Lower lobe of right lung (tissue), 2 donors: ENCODE data around the gene NT5C2. TPM values are rescaled to one million over a fixed set of nuclear protein-coding genes. Genes with fewer than 3 reads are reported as not detected.

Experiments used
- ATAC-seq, 2 donors: fragments of 200-7000 bp; cut with Tn5 transposase; one replicate each; pipeline ENCODE4 v1.9.1; 2020 to 2022; ENCODE audit warnings: mild to moderate bottlenecking in 2 of 2, moderate library complexity in 2 of 2
- DNase-seq: peaks from one replicate; pipeline ENCODE4 v3.0.0-alpha.2; 2020
- H3K27ac ChIP-seq: fragments of 200-600 bp; one replicate; pipeline ENCODE4 v1.8.0; 2022
- H3K27me3 ChIP-seq: fragments of 200-600 bp; one replicate; pipeline ENCODE4 v1.8.0; 2022; ENCODE audit warnings: low read depth
- H3K36me3 ChIP-seq: fragments of 200-600 bp; one replicate; pipeline ENCODE4 v1.8.0; 2022; ENCODE audit warnings: mild to moderate bottlenecking
- H3K4me1 ChIP-seq: fragments of 200-600 bp; one replicate; pipeline ENCODE4 v1.8.0; 2022
- H3K4me3 ChIP-seq: fragments of 200-600 bp; one replicate; pipeline ENCODE4 v1.8.0; 2022; ENCODE audit warnings: mild to moderate bottlenecking
- H3K9me3 ChIP-seq: fragments of 200-600 bp; one replicate; pipeline ENCODE4 v1.8.0; 2022
- intact Hi-C: fragments of 100-400 bp; cut with DNase I; formaldehyde crosslinking; loops from one replicate; pipeline ENCODE4 v1.11.0; 2022
- total RNA-seq: library from RNA; stranded (reverse); fragmentation: NEBNext Ultra II Directional; extraction: Animal tissue kit (Norgen Biotek cat#: 25700); gene quantifications from one replicate; pipeline ENCODE4 v1.2.1, GENCODE V29; 2021
- TF ChIP-seq, protein P1 (sequence below): fragments of 200-600 bp; IDR thresholded peaks from one replicate; pipeline ENCODE4 v1.8.0; 2022; ENCODE audit warnings: antibody characterized with exemption, mild to moderate bottlenecking
- donor health status: DM: no; HTN: yes; CAD: no; lungs with severe emphysema.

Gene NT5C2
- total RNA-seq, 1 donor from 2014 or later = 105 TPM

DNA sequence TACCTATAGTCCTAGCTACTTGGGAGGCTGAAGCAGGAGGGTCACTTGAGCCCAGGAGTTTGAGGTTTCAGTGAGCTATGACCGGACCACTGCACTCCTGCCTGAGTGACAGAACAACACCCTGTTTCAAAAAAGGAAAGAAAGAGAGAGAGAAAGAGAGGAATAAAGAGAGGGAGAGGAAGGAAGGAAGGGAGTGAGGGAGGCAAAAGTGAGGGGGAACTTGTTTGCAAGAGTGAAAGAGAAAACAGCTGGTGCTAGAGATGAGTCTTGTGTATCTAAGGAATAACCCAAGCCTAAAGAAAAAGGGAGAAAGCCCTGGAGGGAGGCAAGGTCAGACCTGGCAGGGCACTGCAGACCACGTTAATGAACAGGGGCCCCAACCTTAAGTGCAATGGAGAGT, 4.8 kb upstream of the NT5C2 start:
- no peak for DNase-seq
- TF ChIP-seq, protein P1, sequence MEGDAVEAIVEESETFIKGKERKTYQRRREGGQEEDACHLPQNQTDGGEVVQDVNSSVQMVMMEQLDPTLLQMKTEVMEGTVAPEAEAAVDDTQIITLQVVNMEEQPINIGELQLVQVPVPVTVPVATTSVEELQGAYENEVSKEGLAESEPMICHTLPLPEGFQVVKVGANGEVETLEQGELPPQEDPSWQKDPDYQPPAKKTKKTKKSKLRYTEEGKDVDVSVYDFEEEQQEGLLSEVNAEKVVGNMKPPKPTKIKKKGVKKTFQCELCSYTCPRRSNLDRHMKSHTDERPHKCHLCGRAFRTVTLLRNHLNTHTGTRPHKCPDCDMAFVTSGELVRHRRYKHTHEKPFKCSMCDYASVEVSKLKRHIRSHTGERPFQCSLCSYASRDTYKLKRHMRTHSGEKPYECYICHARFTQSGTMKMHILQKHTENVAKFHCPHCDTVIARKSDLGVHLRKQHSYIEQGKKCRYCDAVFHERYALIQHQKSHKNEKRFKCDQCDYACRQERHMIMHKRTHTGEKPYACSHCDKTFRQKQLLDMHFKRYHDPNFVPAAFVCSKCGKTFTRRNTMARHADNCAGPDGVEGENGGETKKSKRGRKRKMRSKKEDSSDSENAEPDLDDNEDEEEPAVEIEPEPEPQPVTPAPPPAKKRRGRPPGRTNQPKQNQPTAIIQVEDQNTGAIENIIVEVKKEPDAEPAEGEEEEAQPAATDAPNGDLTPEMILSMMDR = no peak
- intact Hi-C loops = no loop called here
- ATAC-seq = no peak
- Histone ChIP-seq H3K27me3 (no peaks in the 10 kb centered on the region), H3K4me1 (peaks cover 33% of the 10 kb centered on the region), H3K36me3 (no peaks in the 10 kb centered on the region), H3K4me3 (no peak overlapping the region), H3K9me3 (no peaks in the 10 kb centered on the region), H3K27ac (peak overlapping the region; percentile 14)

DNA sequence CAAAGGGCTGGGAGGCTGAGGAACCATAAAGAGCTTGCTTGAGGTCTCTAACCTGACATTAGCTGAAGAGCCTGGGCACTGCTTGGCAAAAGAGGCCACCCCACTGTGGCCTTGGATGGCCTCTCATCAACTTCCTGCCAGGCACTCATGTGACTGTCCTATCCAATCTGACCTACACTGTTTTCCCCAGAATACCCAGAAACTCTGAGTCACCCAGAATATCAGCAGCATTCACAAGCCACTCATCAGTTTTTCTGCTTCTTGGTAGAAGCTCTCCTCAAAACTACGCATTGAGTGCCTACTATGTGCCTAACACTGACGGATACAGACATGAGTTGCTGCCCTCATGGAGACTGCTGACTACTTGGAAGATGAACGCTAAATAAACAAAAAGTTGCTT, 4.1 kb upstream of the NT5C2 start:
- H3K27ac ChIP-seq = peak overlapping the region; percentile 14
- DNase-seq (peak; percentile 59), ATAC-seq (peak; percentile 43 to 53)
- peaks cover 30% of the 10 kb centered on the region for H3K4me1 ChIP-seq
- TF ChIP-seq, protein P1 = no peak
- H3K36me3 ChIP-seq = no peaks in the 10 kb centered on the region
- H3K9me3 ChIP-seq = no peaks in the 10 kb centered on the region
- no peaks in the 10 kb centered on the region for H3K27me3 ChIP-seq
- intact Hi-C loops = no loop called here
- H3K4me3 ChIP-seq = no peak overlapping the region

DNA sequence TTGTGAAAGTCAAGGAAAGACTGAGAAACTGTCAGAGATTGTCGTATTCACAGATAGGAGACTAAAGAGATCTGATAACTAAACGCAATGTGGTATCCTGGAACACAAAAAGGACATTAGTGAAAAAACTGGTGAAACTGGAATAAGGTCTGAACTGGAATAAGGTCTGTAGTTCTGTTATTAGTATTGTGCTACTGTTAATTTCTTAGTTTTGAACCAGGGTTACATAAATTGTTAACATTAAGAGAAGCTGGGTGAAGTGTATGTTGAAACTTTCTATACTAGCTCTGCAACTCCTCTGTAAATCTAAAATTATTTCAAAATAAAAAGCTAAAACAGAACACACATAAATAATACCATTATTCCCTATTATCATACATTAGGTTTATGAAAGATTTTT, 3.4 kb upstream of the NT5C2 start:
- Histone ChIP-seq H3K27me3 (no peaks in the 10 kb centered on the region), H3K27ac (no peak overlapping the region), H3K4me3 (no peak overlapping the region), H3K9me3 (no peaks in the 10 kb centered on the region), H3K4me1 (peaks cover 33% of the 10 kb centered on the region), H3K36me3 (no peaks in the 10 kb centered on the region)
- ATAC-seq (no peak), DNase-seq (no peak)
- TF ChIP-seq, protein P1 = no peak
- intact Hi-C loops = no loop called here

DNA sequence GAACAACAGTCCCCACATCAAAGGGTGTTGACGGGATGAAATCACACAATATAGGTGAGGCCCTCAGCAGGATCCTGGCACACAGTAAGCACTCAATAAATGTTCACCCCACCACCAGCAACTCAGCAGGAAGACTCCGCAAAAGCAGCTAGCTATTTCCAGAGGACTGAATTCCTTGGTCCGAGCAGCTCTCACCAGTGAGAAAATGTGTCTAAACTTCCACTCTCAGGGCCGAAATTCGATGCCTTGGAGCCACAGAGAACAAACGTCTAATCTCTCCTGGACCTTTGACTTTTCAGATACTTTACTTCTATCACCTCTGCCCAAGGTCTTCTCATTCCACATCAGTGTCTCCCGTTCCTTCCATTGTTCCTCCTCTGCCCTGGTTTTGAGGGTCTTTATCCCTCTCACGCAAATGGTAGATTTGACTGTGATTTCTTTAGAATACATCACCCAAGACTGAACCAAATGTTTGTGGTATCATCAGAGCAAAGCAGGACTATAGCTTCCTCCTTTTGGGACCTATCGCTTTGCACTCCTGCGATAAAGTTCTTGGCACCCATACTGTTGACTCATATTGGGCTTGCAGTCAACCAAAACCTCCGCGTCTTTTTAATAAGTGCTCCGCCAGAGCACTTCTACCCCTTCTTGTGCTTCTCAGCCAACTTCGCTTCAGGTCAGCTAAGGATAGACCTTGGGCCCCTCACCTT, 903 bp upstream of the NT5C2 start:
- no peaks in the 10 kb centered on the region for H3K9me3 ChIP-seq
- intact Hi-C loops = no loop called here
- H3K4me3 ChIP-seq = peak overlapping the region; percentile 79
- no peaks in the 10 kb centered on the region for H3K36me3 ChIP-seq
- no peak for DNase-seq
- TF ChIP-seq, protein P1 = no peak
- no peak for ATAC-seq
- H3K27me3 ChIP-seq = no peaks in the 10 kb centered on the region
- peak overlapping the region; percentile 98 for H3K27ac ChIP-seq
- H3K4me1 ChIP-seq = peaks cover 59% of the 10 kb centered on the region

DNA sequence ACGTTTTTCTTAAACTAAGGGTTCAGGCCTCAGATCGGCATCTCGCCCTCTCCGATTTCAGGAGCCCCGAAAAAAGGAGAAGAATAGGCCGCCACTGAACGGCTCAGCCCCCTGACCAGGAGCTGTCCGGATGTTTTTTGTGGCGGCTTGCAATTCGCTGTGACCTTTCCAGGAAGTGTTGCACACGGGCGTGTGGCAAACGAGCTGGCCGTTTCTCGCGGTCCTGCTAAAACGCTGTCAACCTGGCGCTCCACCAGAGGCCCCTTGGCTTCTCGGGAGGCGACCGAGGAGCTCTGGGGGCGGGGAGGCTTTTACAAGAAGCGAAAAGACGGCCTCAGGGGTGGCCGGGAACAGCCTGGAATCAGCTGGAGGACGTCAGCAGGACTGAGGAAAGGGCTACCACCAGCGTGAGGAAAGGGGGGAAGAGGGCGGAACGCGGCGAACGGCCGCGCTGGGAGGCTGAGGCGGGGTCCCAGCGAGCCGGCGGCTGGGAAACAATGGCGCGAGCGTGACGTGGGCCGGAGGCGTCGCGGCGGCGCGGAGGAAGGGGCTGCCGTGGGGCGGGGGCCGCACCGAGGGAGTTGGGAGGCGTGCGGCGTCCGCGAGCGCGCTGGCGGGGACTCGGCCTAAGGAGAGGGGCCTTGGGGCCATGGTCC, 493 bp downstream of the NT5C2 start:
- intact Hi-C loops = no loop called here
- Histone ChIP-seq H3K36me3 (peaks cover 5% of the 10 kb centered on the region), H3K9me3 (no peaks in the 10 kb centered on the region), H3K27me3 (no peaks in the 10 kb centered on the region), H3K4me1 (peaks cover 68% of the 10 kb centered on the region), H3K27ac (peak overlapping the region; percentile 98), H3K4me3 (peak overlapping the region; percentile 79)
- peak; percentile 82 for ATAC-seq
- TF ChIP-seq, protein P1 = no peak
- peak; percentile 92 for DNase-seq
